Activated CD8-positive, alpha-beta T cell treated with anti-CD3 and anti-CD28 coated beads for 36 hours (primary cell): ENCODE measurements around the gene SMTN. TPM values are rescaled to one million over a fixed set of nuclear protein-coding genes. Genes with fewer than 3 reads are reported as not detected.

Experiments
- ATAC-seq: fragments of 200-7000 bp; cut with Tn5 transposase; one replicate; pipeline ENCODE4 v1.10.0; 2021; ENCODE audit warnings: mild to moderate bottlenecking, moderate library complexity
- CTCF ChIA-PET: fragments of 350-600 bp; sonication (Branson Sonifier 250); formaldehyde crosslinking; loops from one replicate; lab custom pipeline; 2021; ENCODE audit warnings: antibody characterized with exemption; lab: Charles Lee
- POLR2A ChIA-PET: fragments of 350-600 bp; sonication (Branson Sonifier 250); formaldehyde crosslinking; loops from one replicate; lab custom pipeline; 2021; ENCODE audit warnings: antibody characterized with exemption; lab: Charles Lee
- DNase-seq: peaks from one replicate; pipeline ENCODE4 v3.0.0-alpha.2; 2020
- H3K27ac Mint-ChIP-seq: one replicate; pipeline ENCODE4 v1.8.0; 2021; ENCODE audit warnings: mild to moderate bottlenecking, mixed read lengths
- H3K27me3 Mint-ChIP-seq: one replicate; pipeline ENCODE4 v1.8.0; 2021; ENCODE audit warnings: mixed read lengths
- H3K36me3 Mint-ChIP-seq: one replicate; pipeline ENCODE4 v1.8.0; 2021; ENCODE audit warnings: low read depth, mixed read lengths
- H3K4me1 Mint-ChIP-seq: one replicate; pipeline ENCODE4 v1.8.0; 2021; ENCODE audit warnings: low read depth, mixed read lengths
- H3K4me3 Mint-ChIP-seq: one replicate; pipeline ENCODE4 v1.8.0; 2021; ENCODE audit warnings: mild to moderate bottlenecking, moderate library complexity, mixed read lengths
- H3K9me3 Mint-ChIP-seq: one replicate; pipeline ENCODE4 v1.8.0; 2021; ENCODE audit warnings: mixed read lengths
- intact Hi-C: fragments of 100-400 bp; cut with micrococcal nuclease; formaldehyde crosslinking; loops from one replicate; pipeline ENCODE4 v1.10.0; 2022
- total RNA-seq, 2 experiments: library from RNA; stranded (reverse); gene quantifications; one replicate each; pipeline ENCODE4 v1.2.3, GENCODE V29; 2021
- TF ChIP-seq, protein P1 (sequence below): fragments of 200-600 bp; IDR thresholded peaks from one replicate; pipeline ENCODE4 v1.8.0; 2022; ENCODE audit warnings: antibody characterized with exemption, mild to moderate bottlenecking

The SMTN gene
- total RNA-seq, 2 experiments from 2014 or later = 32.0 to 36.3 TPM

DNA sequence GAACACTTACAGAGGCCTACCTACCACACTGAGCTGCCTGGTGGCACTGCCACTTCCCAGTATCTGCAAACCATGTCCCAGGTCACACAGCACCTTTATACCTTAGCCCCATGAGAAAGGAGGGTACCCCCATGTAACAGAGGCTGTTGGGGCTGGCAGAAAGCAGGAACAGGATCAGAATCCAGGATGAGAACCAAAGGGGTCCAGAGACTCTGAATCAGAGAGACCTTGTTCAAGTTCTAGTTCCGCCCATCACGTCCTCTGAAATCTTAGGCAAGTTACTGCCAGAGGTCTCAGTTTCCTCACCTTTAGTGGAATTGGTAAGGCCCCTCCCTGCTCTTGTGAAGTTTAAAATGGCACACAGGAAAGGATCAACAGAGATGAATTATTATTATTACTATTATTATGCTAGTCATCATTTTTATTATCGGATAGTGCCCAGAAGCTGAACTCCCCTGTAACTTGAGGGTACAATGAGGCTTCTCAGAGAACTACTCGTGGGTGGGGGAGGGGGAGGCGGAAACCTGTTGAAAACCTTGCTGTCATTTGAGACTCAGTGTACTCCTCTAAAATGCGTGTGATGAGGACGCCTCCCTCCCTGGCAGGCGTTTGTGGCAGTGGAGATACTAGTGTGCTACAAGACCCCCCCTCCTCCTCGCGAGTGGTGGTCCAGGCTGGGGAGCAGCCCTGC, 17.0 kb downstream of the SMTN start:
- ChIA-PET CTCF (interaction anchor here (1.4 kb wide), 1 partner anchor 10 kb away, joined by 4 read pairs; no protein-coding TSS in a partner anchor), POLR2A (interaction anchor here (1.4 kb wide), 1 partner anchor 9 kb away, joined by 3 read pairs; the partner anchor contains the start of gene SELENOM)
- Mint-ChIP-seq H3K27me3 (no peaks in the 10 kb centered on the region), H3K4me3 (no peak overlapping the region), H3K27ac (no peak overlapping the region), H3K4me1 (no peaks in the 10 kb centered on the region), H3K36me3 (no peaks in the 10 kb centered on the region), H3K9me3 (no peaks in the 10 kb centered on the region)
- intact Hi-C loops = no loop called here
- TF ChIP-seq, protein P1, sequence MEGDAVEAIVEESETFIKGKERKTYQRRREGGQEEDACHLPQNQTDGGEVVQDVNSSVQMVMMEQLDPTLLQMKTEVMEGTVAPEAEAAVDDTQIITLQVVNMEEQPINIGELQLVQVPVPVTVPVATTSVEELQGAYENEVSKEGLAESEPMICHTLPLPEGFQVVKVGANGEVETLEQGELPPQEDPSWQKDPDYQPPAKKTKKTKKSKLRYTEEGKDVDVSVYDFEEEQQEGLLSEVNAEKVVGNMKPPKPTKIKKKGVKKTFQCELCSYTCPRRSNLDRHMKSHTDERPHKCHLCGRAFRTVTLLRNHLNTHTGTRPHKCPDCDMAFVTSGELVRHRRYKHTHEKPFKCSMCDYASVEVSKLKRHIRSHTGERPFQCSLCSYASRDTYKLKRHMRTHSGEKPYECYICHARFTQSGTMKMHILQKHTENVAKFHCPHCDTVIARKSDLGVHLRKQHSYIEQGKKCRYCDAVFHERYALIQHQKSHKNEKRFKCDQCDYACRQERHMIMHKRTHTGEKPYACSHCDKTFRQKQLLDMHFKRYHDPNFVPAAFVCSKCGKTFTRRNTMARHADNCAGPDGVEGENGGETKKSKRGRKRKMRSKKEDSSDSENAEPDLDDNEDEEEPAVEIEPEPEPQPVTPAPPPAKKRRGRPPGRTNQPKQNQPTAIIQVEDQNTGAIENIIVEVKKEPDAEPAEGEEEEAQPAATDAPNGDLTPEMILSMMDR = no peak
- no peak for ATAC-seq
- DNase-seq = no peak

DNA sequence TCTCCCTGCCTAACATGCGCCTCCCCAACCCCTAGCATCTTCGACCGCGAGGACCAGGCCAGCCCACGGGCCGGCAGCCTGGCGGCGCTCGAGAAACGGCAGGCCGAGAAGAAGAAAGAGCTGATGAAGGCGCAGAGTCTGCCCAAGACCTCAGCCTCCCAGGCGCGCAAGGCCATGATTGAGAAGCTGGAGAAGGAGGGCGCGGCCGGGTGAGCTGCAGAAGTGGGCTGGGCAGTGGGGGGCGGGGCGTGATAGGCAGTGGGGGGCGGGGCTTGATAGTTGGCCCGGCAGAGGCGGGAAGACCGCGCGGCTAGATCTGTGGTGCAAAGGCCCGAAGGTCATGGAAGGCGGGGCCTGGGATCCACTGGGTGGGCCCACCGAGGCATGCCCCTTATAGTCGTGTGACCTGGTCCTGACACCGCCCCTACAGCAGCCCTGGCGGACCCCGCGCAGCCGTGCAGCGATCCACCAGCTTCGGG, 17.6 kb downstream of the SMTN start:
- intact Hi-C loops = no loop called here
- Mint-ChIP-seq H3K36me3 (no peaks in the 10 kb centered on the region), H3K27ac (no peak overlapping the region), H3K27me3 (no peaks in the 10 kb centered on the region), H3K4me3 (no peak overlapping the region), H3K4me1 (no peaks in the 10 kb centered on the region), H3K9me3 (no peaks in the 10 kb centered on the region)
- TF ChIP-seq, protein P1 = no peak
- ATAC-seq = no peak
- DNase-seq = no peak
- ChIA-PET CTCF (interaction anchor here (1.1 to 1.4 kb wide), 2 partner anchors 9 to 10 kb away, joined by 3 to 4 read pairs; no protein-coding TSS in a partner anchor), POLR2A (interaction anchor here (1.4 kb wide), 1 partner anchor 8 kb away, joined by 3 read pairs; the partner anchor contains the start of gene SELENOM)

DNA sequence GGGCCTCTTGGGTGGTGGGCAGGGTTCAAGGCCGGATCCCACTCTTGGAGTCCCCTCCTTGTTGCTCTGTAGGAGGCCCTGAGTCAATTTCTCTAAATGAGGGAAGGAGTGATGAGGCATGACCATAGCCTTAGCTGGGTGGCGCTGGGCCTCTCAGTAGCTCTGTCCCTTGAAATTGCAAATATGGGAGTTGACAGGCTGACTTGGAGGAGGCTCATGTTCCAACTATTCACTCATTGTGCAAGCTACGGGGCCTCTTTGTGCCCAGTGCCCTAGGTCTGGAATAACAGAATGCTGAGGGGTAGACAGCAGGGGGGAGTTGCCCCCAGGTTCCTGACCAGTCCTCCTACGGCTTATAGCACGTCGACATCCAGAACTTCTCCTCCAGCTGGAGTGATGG, 18.3 kb downstream of the SMTN start:
- Mint-ChIP-seq H3K27ac (no peak overlapping the region), H3K36me3 (no peaks in the 10 kb centered on the region), H3K4me3 (no peak overlapping the region), H3K4me1 (no peaks in the 10 kb centered on the region), H3K9me3 (no peaks in the 10 kb centered on the region), H3K27me3 (no peaks in the 10 kb centered on the region)
- ATAC-seq (no peak), DNase-seq (no peak)
- TF ChIP-seq, protein P1 = no peak
- CTCF ChIA-PET = interaction anchor here (1.1 to 1.4 kb wide), 2 partner anchors 9 to 10 kb away, joined by 3 to 4 read pairs; no protein-coding TSS in a partner anchor
- intact Hi-C loops = no loop called here
- POLR2A ChIA-PET = no interaction called here

DNA sequence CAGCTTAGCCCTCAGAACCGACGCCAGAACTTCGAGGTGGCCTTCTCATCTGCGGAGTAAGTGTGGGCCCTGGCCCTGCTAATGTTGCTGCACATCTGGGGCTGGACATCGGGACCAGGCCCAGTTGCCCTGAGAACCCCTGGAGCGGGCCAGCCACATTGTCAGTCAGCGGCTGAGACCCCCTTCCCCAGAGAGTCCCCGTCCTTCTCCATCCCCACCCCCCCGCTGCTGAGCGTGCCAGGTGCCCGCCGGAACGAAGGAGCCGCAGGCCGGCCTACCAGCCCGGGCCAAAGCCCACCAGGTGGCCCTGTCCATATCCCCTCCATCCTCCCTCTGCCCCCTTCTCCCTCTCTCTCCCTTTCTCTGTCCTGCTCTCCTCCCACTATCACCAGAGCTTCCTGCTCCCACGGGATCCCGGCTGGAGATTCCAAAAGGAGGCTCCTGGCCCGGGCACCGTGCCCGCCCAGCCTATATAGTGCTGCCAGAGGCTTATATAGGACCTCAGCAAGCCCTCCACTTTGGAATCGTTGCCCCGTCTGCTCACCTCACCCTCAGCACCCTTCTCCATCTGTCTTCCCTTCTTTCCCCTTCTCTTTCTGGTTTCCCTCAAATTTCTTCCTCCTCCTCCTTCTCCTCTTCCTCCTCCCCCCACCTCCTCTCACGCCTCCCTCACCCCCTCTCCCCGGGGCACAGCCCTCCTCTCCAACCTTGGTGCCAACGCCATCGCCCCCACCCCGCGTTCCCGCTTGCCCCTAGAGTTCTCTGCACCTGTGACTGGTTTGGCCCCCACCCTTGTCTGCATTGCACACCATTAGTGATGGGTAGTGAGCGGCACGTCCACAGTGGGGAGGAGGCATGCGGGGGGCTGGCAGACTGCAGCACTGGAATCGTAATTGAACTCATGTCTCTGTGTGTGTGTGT, 19.0 kb downstream of the SMTN start:
- H3K27ac Mint-ChIP-seq = no peak overlapping the region
- H3K36me3 Mint-ChIP-seq = no peaks in the 10 kb centered on the region
- DNase-seq = no peak
- TF ChIP-seq, protein P1 = no peak
- H3K9me3 Mint-ChIP-seq = no peaks in the 10 kb centered on the region
- ChIA-PET POLR2A (no interaction called here), CTCF (interaction anchor here (1.1 kb wide), 1 partner anchor 9 kb away, joined by 3 read pairs; no protein-coding TSS in a partner anchor)
- no peak for ATAC-seq
- no peak overlapping the region for H3K4me3 Mint-ChIP-seq
- no peaks in the 10 kb centered on the region for H3K4me1 Mint-ChIP-seq
- intact Hi-C loops = loop anchor here (10.0 kb wide), 1 partner anchor 195 kb away; the partner anchor contains the start of gene PIK3IP1
- no peaks in the 10 kb centered on the region for H3K27me3 Mint-ChIP-seq
